ENCODE results near the gene C10orf67.
"Not testable (repeated sequence)": the region's sequence is repeated elsewhere in the genome, so short reads cannot be mapped to it uniquely, and the experiment has no call there.

The C10orf67 gene

DNA sequence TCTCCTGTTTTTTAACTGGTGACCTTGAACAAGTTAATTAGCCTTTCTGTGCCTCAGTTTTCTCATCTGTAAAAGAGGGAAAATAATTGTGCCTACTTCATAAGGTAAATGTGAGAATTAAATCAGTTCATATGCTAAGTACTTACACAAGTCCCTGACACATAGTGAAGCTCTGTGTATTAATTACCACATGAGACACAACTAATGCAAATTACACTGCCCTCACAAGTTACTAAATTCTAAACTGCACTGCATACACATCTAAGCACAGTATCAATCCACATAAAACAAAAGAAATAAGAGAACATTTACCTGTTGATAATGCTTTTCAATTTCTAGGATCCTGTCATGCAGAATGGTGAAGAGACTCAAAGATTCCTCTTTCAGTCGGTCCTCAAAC lies 22.5 kb downstream of the C10orf67 start:
- DNase-seq (ENCODE audit: low spot score) = no peak

DNA sequence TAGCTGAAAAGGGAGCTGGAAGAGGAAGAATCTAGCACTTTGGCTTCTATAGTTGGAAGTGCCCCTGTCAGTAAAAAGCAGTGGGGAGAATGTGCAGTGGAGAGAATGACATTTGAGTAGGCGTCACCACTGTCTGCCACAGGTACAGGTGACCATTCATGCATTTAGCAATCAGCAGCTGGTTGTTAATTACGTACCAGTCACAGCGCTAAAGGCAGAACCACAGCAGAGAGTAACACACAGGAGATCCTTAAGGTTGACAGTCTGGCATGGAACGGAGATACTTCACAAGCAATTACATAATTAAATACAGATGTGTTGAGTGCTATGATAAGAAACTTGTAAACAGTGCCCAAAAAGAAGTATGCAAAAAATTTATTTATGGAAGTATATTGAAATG lies 24.8 kb downstream of the C10orf67 start:
- no peak for DNase-seq (ENCODE audit: low spot score)

DNA sequence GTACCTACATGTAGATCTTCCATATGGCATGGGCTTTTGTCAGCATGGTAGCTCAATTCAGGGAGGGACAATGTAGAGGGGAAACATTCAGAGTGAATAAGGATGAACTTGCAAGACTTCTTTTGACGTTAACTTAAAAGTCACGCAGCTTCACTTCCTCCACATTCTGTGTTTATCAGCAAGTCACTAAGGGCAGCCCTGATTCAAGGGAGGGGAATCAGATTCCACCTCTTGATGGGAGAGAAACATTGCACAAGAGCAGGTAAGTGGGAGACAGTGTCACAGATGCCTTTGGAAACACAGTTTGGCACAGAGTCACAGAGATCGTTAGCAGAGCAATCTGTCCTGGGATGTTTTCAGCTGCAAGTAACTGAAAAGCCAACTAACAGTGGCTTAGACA lies 26.2 kb downstream of the C10orf67 start:
- DNase-seq (ENCODE audit: low spot score) = no peak

DNA sequence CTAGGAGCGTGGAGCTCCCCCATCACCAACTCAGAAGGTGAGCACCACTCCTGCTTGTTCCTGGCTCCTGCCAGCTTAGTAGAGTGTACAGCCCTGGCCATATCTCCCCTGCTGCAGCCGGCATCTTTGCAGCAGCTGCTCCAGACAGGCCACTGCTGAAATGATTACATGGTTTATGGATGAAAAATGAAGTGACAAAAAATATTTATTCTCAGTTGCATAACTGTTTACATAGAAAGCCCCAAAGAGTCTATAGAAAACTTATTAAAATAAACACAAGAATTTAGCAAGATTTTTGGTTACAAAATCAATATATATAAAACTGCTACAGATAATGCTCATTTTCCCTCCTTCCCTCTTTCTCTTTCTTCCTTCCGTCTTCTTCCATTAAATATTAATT lies 27.2 kb downstream of the C10orf67 start:
- no peak for DNase-seq (ENCODE audit: low spot score)

DNA sequence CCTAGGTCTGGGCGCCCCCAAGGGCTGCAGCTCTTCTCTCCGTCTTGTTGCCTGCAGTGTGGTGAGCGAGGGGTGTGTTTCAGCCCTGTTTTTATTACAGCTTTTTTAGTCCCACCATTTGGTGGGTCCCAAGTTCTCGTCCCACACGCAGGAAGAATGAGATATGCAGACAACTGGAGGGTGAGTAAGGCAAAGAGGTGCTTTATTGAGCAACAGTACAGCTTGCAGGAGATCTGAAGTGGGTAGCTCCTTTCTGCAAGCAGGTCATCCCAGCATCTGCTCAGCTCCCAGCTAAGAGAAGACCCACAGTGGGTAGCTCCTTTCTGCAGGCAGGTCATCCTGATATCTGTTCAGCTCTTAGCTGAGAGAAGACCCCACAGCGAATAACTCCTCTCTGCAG lies 28.2 kb downstream of the C10orf67 start:
- no peak for DNase-seq (ENCODE audit: low spot score)

DNA sequence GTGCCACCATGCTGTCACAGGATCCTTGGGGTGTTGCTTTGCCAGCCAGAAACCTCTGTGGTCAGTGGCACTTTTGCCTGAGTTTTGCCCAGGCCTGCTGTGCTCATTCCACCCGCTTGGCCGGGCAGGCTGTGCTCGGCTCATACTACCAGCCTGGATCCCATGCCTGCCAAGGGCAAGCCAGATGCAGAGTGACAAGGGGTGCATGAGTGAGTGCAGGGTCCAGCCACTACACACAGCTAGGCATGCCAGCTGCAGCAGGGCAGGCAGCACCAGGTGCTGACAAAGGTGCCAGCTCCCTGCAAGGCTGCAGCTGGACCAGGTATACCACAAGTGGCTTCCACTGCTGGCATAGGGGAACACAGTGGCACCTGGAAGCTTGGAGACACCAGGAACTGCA lies 28.6 kb downstream of the C10orf67 start:
- DNase-seq (ENCODE audit: low spot score) = no peak

DNA sequence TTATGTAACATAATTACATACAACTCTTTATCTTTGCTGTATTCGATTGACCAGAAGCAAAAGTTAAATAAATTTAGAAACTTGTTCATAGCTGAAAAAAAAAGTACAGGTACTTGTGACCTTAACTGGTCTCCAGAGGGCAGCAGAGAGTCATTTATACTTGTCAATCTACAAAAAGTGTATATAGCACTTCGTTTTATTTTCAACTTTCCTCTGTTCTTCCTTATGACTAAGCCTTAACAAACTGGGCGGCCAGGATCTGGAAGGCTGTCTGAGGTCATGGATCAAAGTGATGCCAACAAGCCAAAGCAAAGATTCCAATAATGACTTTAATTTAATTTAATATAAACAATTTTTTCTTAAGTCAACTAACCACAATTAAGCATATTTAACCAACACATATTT lies 29.8 kb downstream of the C10orf67 start:
- DNase-seq (ENCODE audit: low spot score) = peak; percentile 30

DNA sequence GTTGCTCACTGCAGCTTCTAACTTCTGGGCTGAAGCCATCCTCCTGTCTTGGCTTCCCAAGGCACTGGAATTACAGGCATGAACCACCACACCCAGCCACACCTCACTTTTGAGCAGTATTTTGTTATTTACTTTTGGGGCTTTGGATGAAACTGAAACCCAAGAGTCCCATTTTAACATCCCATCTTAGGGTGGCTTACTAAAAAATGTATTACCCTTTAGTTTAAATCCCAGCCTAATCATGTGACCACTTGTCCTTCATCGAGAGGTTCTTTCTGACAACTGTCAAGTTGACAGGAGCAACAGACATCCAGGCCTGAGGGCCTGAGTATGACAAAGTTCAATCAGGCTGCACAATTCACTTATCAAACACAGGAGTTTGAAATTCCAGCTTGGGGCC lies 33.6 kb downstream of the C10orf67 start:
- DNase-seq (ENCODE audit: low spot score) = no peak

DNA sequence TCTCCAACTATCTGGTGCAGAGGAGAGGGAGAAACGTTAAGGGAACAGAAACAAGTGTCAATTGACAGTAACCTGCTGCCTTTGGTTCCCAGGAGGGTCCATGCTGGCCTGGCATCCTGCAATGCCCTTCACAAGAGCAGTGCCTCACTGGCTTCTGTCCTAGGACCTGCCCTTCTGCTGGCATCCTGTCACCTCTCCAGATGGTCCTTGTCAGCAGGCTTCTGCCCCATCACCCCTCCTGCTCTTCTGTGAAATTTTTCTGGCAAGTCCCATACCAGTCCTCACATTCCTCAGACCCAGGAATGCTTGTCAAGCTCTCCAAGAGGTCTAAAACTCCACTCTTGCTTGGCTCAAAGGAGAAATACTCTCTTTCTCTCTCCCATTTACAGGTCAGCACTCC lies 34.2 kb downstream of the C10orf67 start:
- no peak for DNase-seq (ENCODE audit: low spot score)

DNA sequence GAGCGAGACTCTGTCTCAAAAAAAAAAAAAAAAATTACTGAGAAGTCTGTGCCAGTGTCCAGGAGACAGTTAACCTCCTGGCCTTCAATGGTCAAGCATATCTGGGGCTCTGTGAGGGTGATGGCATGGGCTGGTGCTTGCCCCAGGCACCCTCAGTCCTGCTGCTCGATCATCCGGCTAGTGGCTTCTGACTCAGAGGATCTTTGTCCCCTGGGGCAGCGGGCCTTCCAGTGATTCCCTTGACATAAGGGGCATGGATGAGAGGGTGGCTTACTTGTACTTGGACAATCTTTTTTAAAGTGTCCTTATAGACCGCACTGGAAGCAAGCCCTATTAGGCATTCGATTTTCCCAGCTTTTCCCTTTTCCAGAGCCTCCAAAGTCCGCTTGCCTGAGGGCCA lies 44.6 kb downstream of the C10orf67 start:
- not testable (repeated sequence) for DNase-seq (ENCODE audit: low spot score)

DNA sequence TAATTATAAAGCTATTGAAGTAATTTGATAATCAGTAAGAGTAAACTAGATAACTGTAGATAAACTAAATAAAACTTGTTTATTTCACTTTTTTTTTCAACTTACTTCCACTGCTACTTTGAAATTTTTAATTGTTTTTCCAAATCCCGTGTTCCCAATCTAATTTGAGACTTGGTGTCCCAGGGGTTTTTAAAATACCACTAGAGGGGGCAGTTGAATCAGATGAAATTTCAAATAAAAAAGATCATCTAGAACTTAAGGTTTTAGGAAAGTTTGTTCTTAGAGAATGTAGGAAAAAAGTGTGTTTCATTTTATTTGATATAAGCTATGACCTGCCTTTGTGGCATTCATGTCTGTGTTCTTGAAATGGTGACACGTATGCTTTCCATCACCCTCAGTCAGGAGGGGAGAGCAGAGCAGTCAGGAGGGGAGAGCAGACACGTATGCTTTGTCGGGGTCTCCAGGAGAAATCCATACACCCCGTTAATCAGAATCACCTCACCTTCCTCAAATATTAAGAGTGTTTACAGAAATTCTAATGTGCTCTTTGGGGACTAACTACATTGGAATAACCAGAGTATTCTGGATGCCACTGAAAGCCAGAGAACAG lies 49.9 kb downstream of the C10orf67 start:
- DNase-seq (ENCODE audit: low spot score) = no peak

DNA sequence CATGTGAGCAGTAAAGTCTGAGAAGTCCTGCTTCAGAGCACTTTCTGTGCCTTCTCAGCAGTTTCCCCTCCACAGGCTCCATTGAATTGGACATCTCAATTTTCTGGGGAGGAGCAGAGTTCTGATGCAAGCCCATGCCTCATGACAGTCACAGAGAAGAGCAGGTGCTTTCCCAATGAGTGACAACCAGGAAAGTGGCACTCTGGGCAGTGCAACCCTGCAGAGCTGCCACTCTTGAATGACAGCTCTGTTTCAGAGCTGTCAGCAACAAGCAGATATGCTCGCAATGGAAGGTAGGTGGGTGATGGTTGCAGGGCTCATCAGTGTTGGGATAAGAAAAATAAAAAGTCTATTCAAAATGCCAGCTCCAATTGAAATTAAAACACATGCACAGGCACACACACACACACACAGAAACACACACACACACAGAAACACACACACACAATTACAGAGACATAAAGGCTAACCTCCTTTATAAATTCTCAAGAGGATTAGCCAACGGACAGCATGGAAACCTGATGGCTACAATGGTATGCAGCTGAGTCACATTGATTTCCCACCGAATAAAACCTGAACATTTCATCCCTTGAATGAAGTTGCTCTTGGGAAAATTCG lies 50.5 kb downstream of the C10orf67 start:
- no peak for DNase-seq (ENCODE audit: low spot score)

DNA sequence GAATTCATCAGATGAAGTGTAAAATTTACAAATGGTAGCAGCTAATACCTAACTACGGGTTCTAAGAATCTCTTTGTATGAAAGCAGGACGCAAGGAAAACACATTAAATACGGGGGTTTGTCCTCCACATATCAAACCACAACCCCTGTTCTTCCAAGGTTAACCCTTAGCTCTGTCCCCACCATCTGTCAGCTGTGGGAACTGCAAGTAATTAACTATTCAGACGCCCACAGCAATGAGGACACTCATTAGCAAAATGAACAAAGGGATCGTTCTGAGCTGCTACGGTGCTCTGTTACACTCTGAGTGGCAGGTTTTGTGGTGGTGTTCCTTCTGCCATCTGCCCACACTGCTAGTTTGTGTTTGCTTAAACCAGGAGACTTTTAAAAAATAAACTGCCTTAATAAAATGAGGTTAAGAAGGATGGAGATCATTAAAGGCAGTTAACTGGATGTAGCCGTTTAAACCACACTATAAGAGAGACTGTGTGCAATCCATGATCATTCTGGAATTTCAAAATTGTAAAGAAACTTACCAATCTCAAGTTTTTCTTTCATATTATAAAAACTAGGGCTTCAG lies 51.4 kb downstream of the C10orf67 start:
- no peak for DNase-seq (ENCODE audit: low spot score)

DNA sequence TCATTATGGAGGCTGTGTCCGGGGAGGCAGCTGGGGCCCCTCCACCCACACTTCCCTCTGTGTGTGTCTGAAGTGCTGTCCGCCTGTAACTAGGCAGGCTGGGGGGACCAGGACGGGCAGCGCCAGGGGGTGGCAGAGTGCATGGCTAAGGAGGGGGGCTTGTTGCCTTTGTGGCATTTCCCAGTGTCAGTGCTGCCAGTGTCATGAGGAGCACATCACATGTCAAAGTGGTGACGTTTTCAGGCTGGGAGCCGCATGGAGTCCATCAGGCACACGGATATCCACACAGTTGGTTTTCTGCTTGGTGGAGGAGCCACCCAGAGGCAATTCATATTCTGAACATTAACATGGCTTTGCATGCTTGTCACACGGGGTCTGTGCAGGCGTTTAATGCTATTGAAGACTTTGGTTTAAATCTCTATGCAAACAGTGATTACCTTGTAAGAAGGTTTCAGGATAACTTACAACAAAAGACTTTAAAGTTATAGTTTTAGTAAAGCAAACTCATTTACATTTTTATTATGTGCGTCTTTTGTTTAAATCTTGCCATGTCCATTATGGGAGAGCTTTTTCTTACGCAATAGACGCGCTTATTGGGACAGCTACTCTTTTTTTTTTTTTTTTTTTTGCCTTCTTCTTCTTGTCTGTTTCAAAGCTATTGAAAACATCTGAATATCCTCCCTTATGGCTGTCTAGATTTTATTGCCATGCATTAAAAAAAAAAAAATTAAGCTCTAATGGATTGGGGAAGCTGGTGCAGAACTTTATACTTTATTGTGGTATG lies 52.9 kb downstream of the C10orf67 start:
- no peak for DNase-seq (ENCODE audit: low spot score)

DNA sequence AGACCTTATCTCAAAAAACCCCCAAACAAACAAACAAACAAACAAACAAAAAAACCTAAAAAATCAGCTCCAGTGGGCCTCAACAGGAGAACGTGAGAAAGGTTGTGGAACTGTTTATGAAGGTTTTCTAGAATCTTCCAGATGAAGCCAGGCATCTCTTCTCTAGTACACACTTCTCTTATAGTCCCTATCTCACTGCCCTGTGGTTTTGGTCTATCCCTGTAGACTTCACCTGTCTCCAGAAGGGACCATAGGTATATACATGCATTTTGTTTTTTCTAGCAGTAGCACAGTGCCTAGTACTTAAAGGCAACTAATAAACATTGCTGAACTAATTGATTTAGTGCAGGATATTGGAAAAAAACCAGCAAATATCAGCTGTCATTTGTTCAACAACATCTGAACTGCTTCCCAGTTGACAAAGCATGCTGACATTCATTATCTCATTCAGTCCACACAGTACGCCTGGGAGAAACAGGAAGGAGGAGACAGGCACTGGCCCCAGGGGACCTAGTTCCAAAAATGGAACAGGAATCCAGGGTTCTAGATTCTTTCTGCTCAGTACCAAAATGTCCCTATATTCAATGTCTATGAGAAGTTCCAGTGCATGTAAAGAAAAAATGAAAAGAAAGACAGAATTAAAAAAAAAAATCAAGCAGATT lies 59.8 kb downstream of the C10orf67 start:
- DNase-seq (ENCODE audit: low spot score) = no peak

DNA sequence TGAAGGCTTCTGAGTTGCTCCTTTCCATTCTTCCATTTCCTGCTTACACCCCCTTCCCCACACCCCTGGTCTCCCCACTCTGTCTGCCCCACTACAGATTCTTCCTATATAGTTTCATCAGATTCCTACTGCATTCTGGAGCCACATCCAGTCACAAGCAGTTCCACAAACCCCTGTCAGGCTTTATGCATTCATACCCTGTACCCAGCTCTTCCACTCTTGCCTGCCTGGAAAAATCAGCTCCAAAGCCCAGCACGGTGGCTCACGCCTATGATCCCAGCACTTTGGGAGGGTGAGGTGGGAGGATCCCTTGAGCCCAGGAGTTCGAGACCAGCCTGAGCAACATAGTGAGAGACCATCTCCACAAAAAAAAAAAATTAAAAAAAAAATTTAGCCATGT lies 60.4 kb downstream of the C10orf67 start:
- no peak for DNase-seq (ENCODE audit: low spot score)

DNA sequence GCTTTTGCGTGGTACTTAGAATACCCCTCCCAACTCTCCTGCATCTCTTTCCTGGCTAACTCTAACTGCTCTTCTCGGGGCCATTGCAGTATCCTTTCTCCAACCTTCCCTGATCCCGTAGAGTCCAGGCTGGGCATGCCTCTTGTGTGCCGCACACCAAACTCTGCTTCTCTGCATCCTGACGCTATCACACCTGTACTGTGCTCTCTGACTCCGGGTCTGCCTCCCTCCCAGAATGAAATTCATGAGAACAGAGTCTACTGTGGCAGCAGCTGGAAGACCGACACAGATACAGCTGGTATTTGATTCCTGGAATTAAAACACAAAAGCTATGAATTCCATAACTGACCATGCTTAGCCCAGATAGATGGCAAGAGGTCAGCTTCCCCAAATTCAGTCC lies 60.9 kb downstream of the C10orf67 start:
- DNase-seq (ENCODE audit: low spot score) = no peak

DNA sequence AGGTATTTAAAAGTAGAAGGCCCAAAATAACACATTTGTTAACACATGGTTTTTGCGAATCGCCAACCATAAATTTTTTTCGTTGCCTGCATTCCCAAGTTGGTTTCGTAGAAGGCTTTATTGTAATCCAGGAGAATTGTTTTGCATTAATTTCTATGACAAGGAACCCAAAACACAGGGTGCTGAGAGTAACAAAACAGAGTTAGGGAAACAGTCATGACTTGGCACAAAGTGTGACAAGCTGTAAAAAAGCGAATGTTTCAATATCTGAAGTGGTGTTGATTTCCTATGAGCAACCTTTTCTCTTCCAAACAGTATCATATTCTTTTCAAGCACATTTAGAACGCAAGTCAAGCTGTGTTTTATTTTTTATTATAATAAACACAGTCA lies 63.6 kb downstream of the C10orf67 start:
- no peak for DNase-seq (ENCODE audit: low spot score)

DNA sequence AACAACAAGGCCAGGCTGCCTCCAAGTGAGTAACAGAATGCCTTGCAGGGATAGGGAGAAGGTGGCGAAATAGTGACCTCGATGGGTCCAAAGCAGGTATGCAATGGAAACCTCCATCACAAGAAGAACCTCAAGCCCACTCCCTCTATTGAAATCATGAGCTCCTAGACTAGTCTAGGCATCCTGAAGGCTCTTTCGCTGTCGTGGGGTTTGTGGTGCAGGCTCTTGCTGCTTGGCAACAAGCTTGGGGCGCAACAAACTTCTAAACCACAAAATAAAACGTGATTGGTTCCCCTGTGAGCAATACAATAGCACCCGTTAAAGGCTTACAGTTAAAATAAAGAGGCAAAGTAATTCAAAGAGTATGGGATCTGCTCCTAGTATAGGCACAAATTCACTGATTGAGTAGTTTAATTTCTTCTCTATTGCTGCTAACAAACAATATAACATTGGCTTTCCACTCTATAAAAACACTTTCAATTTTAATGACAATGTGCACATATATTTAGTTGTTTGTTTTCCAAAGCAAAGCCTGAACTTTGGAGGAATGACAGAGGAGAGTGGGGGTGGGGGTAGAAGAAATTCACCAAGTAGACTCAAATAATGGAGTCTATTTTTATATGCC lies 64.1 kb downstream of the C10orf67 start:
- DNase-seq (ENCODE audit: low spot score) = no peak

DNA sequence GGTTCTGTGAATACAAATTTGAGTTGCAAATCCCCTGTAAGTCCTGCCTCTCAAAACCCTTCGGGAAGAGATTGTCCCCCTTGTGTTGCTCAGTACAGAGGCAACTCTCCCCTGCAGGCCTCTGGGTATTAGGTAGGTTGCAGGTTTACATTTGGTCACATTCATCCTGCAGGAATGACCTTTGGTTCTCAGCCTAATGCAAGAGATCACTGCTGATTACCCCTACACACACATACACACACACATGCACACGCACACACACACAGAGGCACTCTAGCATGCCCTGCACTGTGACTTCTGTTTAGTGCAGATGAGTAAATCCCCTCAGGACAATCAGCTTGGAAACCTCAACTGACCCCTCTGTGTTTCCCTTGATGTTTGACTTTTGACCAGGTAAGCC lies 69.2 kb downstream of the C10orf67 start:
- no peak for DNase-seq (ENCODE audit: low spot score)

DNA sequence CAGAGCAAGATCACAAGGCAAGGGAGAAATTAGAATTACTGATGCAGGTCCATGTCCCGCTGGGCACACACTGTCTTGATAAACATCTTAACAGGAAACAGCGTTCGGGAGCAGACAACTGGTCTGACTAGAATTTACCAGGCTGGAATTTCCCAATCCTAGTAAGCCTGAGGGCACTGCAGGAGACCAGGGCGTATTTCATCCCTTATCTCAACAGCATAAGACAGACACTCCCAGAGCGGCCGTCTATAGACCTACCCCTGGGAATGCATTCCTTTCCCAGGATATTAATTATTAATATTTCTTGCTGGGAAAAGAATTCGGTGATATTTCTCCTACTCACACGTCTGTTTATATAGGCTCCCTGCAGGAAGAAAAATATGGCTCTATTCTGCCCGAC lies 70.4 kb downstream of the C10orf67 start:
- DNase-seq (ENCODE audit: low spot score) = not testable (repeated sequence)

DNA sequence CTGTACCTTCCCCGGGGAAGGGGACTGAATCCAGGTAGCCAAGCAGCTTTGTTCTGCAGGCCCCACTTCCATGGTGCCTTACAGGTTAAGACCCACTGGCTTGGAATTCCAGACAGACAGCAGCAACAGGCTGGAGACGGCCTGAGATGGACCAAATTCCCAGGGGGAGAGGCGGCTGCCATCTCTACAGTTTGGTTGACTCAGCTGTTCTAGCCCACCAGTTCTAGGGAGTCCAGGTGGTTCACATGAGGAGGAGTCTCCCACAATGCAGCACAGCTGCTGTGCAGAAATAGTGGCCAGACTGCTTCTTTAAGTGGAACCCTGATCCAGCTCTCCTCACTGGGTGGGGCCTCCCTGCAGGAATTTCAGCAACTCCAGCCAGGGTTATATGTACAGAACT lies 74.1 kb downstream of the C10orf67 start:
- no peak for DNase-seq (ENCODE audit: low spot score)

All from AG08396 (cell line).